HL-60 (cell line): Measurements from ENCODE around the gene JDP2.

Experiments used
- DNase-seq, 2 experiments: peaks; one replicate each; pipeline ENCODE4 v3.0.0-alpha.2; 2010 to 2020; ENCODE audit warnings: low read depth in 1 of 2, low spot score in 1 of 2
- H3K27ac ChIP-seq: fragments of 250-450 bp; sonication (Bioruptor Pico); replicated peaks from 2 replicates; pipeline ENCODE4 v1.5.1; 2020; ENCODE audit warnings: mild to moderate bottlenecking, moderate library complexity
- H3K27me3 ChIP-seq: fragments of 250-450 bp; sonication (Bioruptor Pico); 2 replicates; pipeline ENCODE4 v1.5.1; 2021; ENCODE audit warnings: mild to moderate bottlenecking, moderate library complexity; ENCODE audit not compliant: insufficient read depth, poor library complexity, severe bottlenecking
- H3K4me3 ChIP-seq: replicated peaks from 2 replicates; pipeline ENCODE4 v1.5.1; 2011; ENCODE audit warnings: mild to moderate bottlenecking, control low read depth, low read length; ENCODE audit not compliant: insufficient read depth
- CTCF ChIP-seq: IDR thresholded peaks from one replicate; pipeline ENCODE4 v1.5.1; 2011; ENCODE audit warnings: low read length, control low read depth, inconsistent platforms; ENCODE audit not compliant: insufficient read depth
- GABPA ChIP-seq: IDR thresholded peaks from 2 replicates; pipeline ENCODE4 v1.6.1; 2012; ENCODE audit warnings: low read depth
- POLR2AphosphoS5 ChIP-seq: IDR thresholded peaks from 2 replicates; pipeline ENCODE4 v1.6.1; 2012; ENCODE audit warnings: low read depth
- REST ChIP-seq: IDR thresholded peaks from 2 replicates; pipeline ENCODE4 v1.6.1; 2012; ENCODE audit warnings: low read depth; ENCODE audit not compliant: insufficient replicate concordance
- SPI1 ChIP-seq: IDR thresholded peaks from 2 replicates; pipeline ENCODE4 v1.6.1; 2012; ENCODE audit warnings: low read depth, mild to moderate bottlenecking, borderline replicate concordance

Gene JDP2

GRCh38 chr14:75399321-75399720 lies 28.5 kb upstream of the JDP2 start:
- TF ChIP-seq REST (no peak), GABPA (no peak), CTCF (no peak), POLR2AphosphoS5 (no peak), SPI1 (no peak)
- Histone ChIP-seq H3K4me3 (no peak overlapping the region), H3K27me3 (no peaks in the 10 kb centered on the region), H3K27ac (no peak overlapping the region)
- DNase-seq: no peak

GRCh38 chr14:75399843-75400775 lies 27.7 kb upstream of the JDP2 start:
- no peak overlapping the region for H3K4me3 ChIP-seq
- H3K27ac ChIP-seq: no peak overlapping the region
- DNase-seq: peak; percentile 45 to 56
- no peaks in the 10 kb centered on the region for H3K27me3 ChIP-seq
- TF ChIP-seq SPI1: no peak
- TF ChIP-seq POLR2AphosphoS5: no peak
- no peak for TF ChIP-seq CTCF
- TF ChIP-seq REST: no peak
- no peak for TF ChIP-seq GABPA

- H3K27me3 ChIP-seq: no peaks in the 10 kb centered on the region
- DNase-seq: no peak
- no peak overlapping the region for H3K27ac ChIP-seq
- H3K4me3 ChIP-seq: no peak overlapping the region
- TF ChIP-seq GABPA (no peak), SPI1 (no peak), REST (no peak), POLR2AphosphoS5 (no peak), CTCF (no peak)
These were observed 26.5 kb upstream of the JDP2 start for GRCh38 chr14:75401361-75401760.
